NB4 (cell line): ENCODE data around the gene FCRL3.

ENCODE experiments used
- MYC ChIP-seq: IDR thresholded peaks from 2 replicates; pipeline ENCODE4 v1.6.1; 2011; ENCODE audit warnings: low read depth, low read length
- POLR2A ChIP-seq: IDR thresholded peaks from 2 replicates; pipeline ENCODE4 v1.6.1; 2011; ENCODE audit warnings: mild to moderate bottlenecking; ENCODE audit not compliant: insufficient read length; ENCODE audit errors: extremely low read depth
- TF ChIP-seq, protein P1 (sequence below): IDR thresholded peaks from one replicate; pipeline ENCODE4 v1.5.1; 2012; ENCODE audit warnings: low read depth, low read length
- TF ChIP-seq, protein P2 (sequence below): IDR thresholded peaks from 2 replicates; pipeline ENCODE4 v1.6.1; 2011; ENCODE audit warnings: low read depth, low read length

DNA sequence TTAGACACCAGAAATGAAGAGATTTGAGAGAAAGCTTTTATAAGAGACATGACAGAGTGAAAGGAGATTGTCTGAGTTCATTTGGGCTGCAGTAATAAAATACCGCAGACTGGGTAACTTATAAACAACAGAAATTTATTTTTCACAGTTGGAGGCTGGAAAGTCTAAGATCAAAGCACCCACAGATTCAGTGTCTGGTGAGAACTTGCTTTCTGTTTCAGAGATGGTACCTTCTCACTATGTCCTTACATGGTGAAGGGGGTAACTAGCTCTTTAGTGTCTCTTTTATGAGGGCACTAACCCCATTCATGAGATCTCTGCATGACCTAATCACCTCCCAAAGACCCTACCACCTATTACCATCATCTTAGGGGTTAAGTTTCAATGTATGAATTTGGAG lies 71.8 kb downstream of the FCRL3 start:
- TF ChIP-seq, protein P1, sequence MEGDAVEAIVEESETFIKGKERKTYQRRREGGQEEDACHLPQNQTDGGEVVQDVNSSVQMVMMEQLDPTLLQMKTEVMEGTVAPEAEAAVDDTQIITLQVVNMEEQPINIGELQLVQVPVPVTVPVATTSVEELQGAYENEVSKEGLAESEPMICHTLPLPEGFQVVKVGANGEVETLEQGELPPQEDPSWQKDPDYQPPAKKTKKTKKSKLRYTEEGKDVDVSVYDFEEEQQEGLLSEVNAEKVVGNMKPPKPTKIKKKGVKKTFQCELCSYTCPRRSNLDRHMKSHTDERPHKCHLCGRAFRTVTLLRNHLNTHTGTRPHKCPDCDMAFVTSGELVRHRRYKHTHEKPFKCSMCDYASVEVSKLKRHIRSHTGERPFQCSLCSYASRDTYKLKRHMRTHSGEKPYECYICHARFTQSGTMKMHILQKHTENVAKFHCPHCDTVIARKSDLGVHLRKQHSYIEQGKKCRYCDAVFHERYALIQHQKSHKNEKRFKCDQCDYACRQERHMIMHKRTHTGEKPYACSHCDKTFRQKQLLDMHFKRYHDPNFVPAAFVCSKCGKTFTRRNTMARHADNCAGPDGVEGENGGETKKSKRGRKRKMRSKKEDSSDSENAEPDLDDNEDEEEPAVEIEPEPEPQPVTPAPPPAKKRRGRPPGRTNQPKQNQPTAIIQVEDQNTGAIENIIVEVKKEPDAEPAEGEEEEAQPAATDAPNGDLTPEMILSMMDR = no peak
- TF ChIP-seq MYC (no peak), POLR2A (no peak)
- TF ChIP-seq, protein P2, sequence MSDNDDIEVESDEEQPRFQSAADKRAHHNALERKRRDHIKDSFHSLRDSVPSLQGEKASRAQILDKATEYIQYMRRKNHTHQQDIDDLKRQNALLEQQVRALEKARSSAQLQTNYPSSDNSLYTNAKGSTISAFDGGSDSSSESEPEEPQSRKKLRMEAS = no peak
